Activated CD4-positive, alpha-beta memory T cell treated with anti-CD3 and anti-CD28 coated beads for 36 hours (primary cell): ENCODE data around the gene SLC44A1. TPM values are rescaled to one million over a fixed set of nuclear protein-coding genes. Genes with fewer than 3 reads are reported as not detected.
"Not testable (repeated sequence)": the region's sequence is repeated elsewhere in the genome, so short reads cannot be mapped to it uniquely, and the experiment has no call there.

ENCODE experiments used
- CTCF ChIA-PET: fragments of 350-600 bp; sonication (Branson Sonifier 250); formaldehyde crosslinking; loops from one replicate; lab custom pipeline; 2021; ENCODE audit warnings: antibody characterized with exemption, inconsistent platforms; lab: Charles Lee
- POLR2A ChIA-PET: fragments of 350-600 bp; sonication (Branson Sonifier 250); formaldehyde crosslinking; loops from one replicate; lab custom pipeline; 2021; ENCODE audit warnings: antibody characterized with exemption; lab: Charles Lee
- DNase-seq: peaks from one replicate; pipeline ENCODE4 v3.0.0-alpha.2; 2020
- H3K27ac Mint-ChIP-seq: one replicate; pipeline ENCODE4 v1.8.0; 2021; ENCODE audit warnings: mixed read lengths
- H3K27me3 Mint-ChIP-seq: one replicate; pipeline ENCODE4 v1.8.0; 2021; ENCODE audit warnings: mixed read lengths
- H3K36me3 Mint-ChIP-seq: one replicate; pipeline ENCODE4 v1.8.0; 2021; ENCODE audit warnings: mixed read lengths
- H3K4me1 Mint-ChIP-seq: one replicate; pipeline ENCODE4 v1.8.0; 2021; ENCODE audit warnings: low read depth, mixed read lengths
- H3K4me3 Mint-ChIP-seq: one replicate; pipeline ENCODE4 v1.8.0; 2021; ENCODE audit warnings: mild to moderate bottlenecking, mixed read lengths
- H3K9me3 Mint-ChIP-seq: one replicate; pipeline ENCODE4 v1.8.0; 2021; ENCODE audit warnings: mixed read lengths
- intact Hi-C: fragments of 100-400 bp; cut with micrococcal nuclease; formaldehyde crosslinking; loops from one replicate; pipeline ENCODE4 v1.15.1; 2023
- total RNA-seq, 2 experiments: library from RNA; stranded (reverse); gene quantifications; one replicate each; pipeline ENCODE4 v1.2.3, GENCODE V29; 2021

Gene SLC44A1
- total RNA-seq, 2 experiments from 2014 or later: 11.8 to 12.2 TPM

DNA sequence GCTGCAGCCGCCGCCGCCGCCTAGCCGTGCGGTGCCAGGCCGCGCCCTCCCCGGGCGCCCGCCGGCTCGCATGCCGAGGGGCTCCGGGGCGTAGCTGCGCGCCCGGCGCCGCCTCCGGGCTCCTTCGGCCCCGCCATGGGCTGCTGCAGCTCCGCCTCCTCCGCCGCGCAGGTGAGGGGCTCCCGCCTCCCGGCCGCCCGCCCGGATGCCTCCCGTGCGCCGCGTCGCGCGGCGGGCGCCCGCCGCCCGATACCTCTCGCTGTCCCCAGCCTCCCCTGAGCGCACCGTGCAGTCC is 230 bp downstream of the SLC44A1 start:
- ChIA-PET POLR2A (interaction anchor here (0.9 to 2.2 kb wide), 7 partner anchors 17 to 496 kb away, joined by 3 to 12 read pairs (median 5); partner anchors contain the start of gene NIPSNAP3A), CTCF (interaction anchor here (1.0 to 1.5 kb wide), 4 partner anchors 12 to 318 kb away, joined by 3 to 9 read pairs (median 4); no protein-coding TSS in a partner anchor)
- DNase-seq: no peak
- H3K4me3 Mint-ChIP-seq: peak overlapping the region; percentile 82
- H3K27me3 Mint-ChIP-seq: peaks cover 3% of the 10 kb centered on the region
- H3K9me3 Mint-ChIP-seq: no peaks in the 10 kb centered on the region
- H3K4me1 Mint-ChIP-seq: peaks cover 16% of the 10 kb centered on the region
- no peak overlapping the region for H3K27ac Mint-ChIP-seq
- intact Hi-C loops: loop anchor here (1.0 to 10.0 kb wide), 11 partner anchors 16 to 497 kb away; partner anchors contain the start of genes ABCA1, FKTN, FSD1L and NIPSNAP3A
- no peaks in the 10 kb centered on the region for H3K36me3 Mint-ChIP-seq

GRCh38 chr9:105245029-105245890 is 809 bp downstream of the SLC44A1 start:
- no peaks in the 10 kb centered on the region for H3K9me3 Mint-ChIP-seq
- POLR2A ChIA-PET: interaction anchor here (0.9 to 2.2 kb wide), 7 partner anchors 17 to 497 kb away, joined by 3 to 12 read pairs (median 5); partner anchors contain the start of gene NIPSNAP3A
- H3K27me3 Mint-ChIP-seq: peaks cover 3% of the 10 kb centered on the region
- peak; percentile 63 for DNase-seq
- no peaks in the 10 kb centered on the region for H3K36me3 Mint-ChIP-seq
- peak overlapping the region; percentile 60 for H3K27ac Mint-ChIP-seq
- peaks cover 16% of the 10 kb centered on the region for H3K4me1 Mint-ChIP-seq
- CTCF ChIA-PET: interaction anchor here (1.3 to 1.5 kb wide), 2 partner anchors 115 to 319 kb away, joined by 5 to 9 read pairs; no protein-coding TSS in a partner anchor
- intact Hi-C loops: loop anchor here (2.0 to 10.0 kb wide), 6 partner anchors 16 to 450 kb away; partner anchors contain the start of genes FKTN and TMEM38B
- peak overlapping the region; percentile 82 for H3K4me3 Mint-ChIP-seq

GRCh38 chr9:105245891-105246161 is 1.4 kb downstream of the SLC44A1 start:
- Mint-ChIP-seq H3K36me3 (no peaks in the 10 kb centered on the region), H3K9me3 (no peaks in the 10 kb centered on the region), H3K4me3 (peak overlapping the region; percentile 82), H3K27ac (peak overlapping the region; percentile 60), H3K4me1 (peaks cover 16% of the 10 kb centered on the region), H3K27me3 (peaks cover 2% of the 10 kb centered on the region)
- no peak for DNase-seq
- ChIA-PET CTCF (no interaction called here), POLR2A (interaction anchor here (2.1 to 2.2 kb wide), 2 partner anchors 112 to 498 kb away, joined by 4 to 12 read pairs; partner anchors contain the start of gene NIPSNAP3A)
- intact Hi-C loops: loop anchor here (2.0 to 10.0 kb wide), 6 partner anchors 15 to 449 kb away; partner anchors contain the start of genes FKTN and TMEM38B

DNA sequence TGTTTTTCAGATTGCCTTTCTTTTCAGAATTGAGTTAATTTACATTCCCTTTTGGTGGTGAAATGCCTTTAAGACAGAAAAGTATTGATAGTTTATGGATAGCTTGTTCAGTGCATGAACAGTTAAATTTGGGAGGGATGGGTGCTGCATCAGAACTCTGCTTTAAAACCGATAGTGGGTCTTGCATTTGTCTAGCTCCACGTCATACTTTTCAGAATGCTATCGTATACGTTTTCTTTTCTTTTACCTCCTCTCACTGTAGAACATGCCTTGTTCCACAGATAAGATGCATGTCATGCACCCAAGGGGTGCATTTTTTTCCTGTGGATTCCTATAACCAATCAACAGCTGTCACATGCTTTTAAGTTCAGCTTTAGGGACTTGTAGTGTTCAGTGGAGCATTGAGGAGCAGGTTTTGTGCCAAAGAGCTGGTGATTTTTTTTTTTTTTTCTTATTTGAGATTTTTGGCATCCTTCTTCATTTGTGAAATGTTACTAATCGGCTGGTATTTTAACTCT is 2.3 kb downstream of the SLC44A1 start:
- peaks cover 16% of the 10 kb centered on the region for H3K4me1 Mint-ChIP-seq
- H3K9me3 Mint-ChIP-seq: no peaks in the 10 kb centered on the region
- intact Hi-C loops: loop anchor here (5.0 to 10.0 kb wide), 2 partner anchors 311 to 448 kb away; partner anchors contain the start of genes FKTN and TMEM38B
- H3K27ac Mint-ChIP-seq: no peak overlapping the region
- CTCF ChIA-PET: interaction anchor here (1.1 kb wide), 1 partner anchor 169 kb away, joined by 7 read pairs; no protein-coding TSS in a partner anchor
- H3K4me3 Mint-ChIP-seq: no peak overlapping the region
- H3K36me3 Mint-ChIP-seq: no peaks in the 10 kb centered on the region
- POLR2A ChIA-PET: no interaction called here
- H3K27me3 Mint-ChIP-seq: peaks cover 2% of the 10 kb centered on the region
- no peak for DNase-seq

DNA sequence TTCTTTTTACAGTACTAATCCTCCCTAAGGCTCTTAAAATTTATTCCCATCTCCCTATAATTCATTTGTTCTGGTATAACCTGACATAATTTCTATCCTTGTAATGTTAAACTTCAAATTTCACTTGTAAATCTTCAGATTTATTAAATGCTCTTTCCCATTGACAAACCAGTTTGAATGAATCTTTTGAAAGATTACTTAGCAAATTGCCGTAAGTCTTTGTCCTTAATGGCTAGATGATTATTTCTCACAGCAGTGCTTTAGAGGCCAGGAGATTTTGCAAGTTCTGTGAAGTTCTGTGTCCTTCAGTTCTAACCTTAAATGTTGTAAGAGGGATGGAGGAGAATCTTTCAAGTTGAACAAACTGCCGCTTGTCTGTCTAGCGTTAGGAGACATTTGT is 4.2 kb downstream of the SLC44A1 start:
- Mint-ChIP-seq H3K27me3 (peaks cover 2% of the 10 kb centered on the region), H3K9me3 (no peaks in the 10 kb centered on the region), H3K4me1 (peaks cover 10% of the 10 kb centered on the region), H3K4me3 (no peak overlapping the region), H3K36me3 (no peaks in the 10 kb centered on the region), H3K27ac (no peak overlapping the region)
- ChIA-PET CTCF (no interaction called here), POLR2A (no interaction called here)
- no peak for DNase-seq
- intact Hi-C loops: loop anchor here (5.0 to 10.0 kb wide), 2 partner anchors 309 to 446 kb away; partner anchors contain the start of genes FKTN and TMEM38B

DNA sequence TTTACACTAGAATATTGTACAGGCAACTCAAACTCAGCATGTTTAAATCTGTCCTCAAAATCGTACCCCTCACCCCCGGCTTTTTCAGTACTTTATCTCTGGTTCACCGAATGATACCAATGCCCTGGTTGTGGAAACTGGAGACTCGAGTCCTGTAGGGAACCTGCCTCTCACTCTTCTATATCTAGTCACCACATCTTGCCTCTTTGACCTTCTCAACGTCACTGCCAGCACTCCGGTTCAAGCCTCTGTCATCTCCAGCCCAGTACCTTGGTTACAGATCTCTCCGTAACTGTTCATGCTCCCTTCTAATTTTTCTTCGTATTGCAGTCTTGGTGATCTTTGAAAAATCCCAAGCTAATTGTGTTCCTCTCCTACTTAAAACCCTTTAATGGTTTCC is 6.7 kb downstream of the SLC44A1 start:
- DNase-seq: no peak
- Mint-ChIP-seq H3K4me3 (no peak overlapping the region), H3K9me3 (no peaks in the 10 kb centered on the region), H3K4me1 (peaks cover 3% of the 10 kb centered on the region), H3K27me3 (no peaks in the 10 kb centered on the region), H3K36me3 (no peaks in the 10 kb centered on the region), H3K27ac (no peak overlapping the region)
- ChIA-PET POLR2A (no interaction called here), CTCF (no interaction called here)
- intact Hi-C loops: no loop called here

GRCh38 chr9:105251733-105252404 is 7.4 kb downstream of the SLC44A1 start:
- ChIA-PET POLR2A (interaction anchor here (0.6 kb wide), 1 partner anchor 27 kb away, joined by 3 read pairs; no protein-coding TSS in a partner anchor), CTCF (no interaction called here)
- no peaks in the 10 kb centered on the region for H3K9me3 Mint-ChIP-seq
- H3K27me3 Mint-ChIP-seq: no peaks in the 10 kb centered on the region
- H3K4me3 Mint-ChIP-seq: no peak overlapping the region
- H3K27ac Mint-ChIP-seq: no peak overlapping the region
- H3K4me1 Mint-ChIP-seq: peaks cover 3% of the 10 kb centered on the region
- H3K36me3 Mint-ChIP-seq: no peaks in the 10 kb centered on the region
- intact Hi-C loops: no loop called here
- DNase-seq: no peak

- Mint-ChIP-seq H3K4me1 (peaks cover 5% of the 10 kb centered on the region), H3K27ac (no peak overlapping the region), H3K36me3 (no peaks in the 10 kb centered on the region), H3K4me3 (no peak overlapping the region), H3K9me3 (no peaks in the 10 kb centered on the region), H3K27me3 (no peaks in the 10 kb centered on the region)
- no peak for DNase-seq
- ChIA-PET POLR2A (no interaction called here), CTCF (no interaction called here)
- intact Hi-C loops: no loop called here
These were observed 7.9 kb downstream of the SLC44A1 start for GRCh38 chr9:105252405-105252756.

DNA sequence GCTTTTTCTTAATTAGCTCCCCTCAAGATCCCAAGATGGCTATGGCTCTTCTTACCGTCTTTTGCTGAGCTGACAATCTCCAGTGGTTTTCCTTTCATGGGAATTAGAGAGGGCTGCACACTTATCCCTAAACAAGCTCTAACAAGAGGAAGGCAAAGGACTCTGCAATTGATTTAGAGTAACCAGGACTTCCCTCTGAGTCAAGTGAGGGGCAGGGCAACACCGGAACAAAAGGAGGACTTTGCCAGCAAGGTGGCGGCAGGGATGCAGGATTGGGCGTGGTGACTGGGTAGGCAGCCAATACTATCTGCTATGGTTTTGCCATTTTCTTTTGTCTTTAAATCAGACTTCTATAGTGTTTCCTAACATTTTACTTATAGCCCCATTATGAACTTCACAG is 9.8 kb downstream of the SLC44A1 start:
- intact Hi-C loops: no loop called here
- DNase-seq: no peak

DNA sequence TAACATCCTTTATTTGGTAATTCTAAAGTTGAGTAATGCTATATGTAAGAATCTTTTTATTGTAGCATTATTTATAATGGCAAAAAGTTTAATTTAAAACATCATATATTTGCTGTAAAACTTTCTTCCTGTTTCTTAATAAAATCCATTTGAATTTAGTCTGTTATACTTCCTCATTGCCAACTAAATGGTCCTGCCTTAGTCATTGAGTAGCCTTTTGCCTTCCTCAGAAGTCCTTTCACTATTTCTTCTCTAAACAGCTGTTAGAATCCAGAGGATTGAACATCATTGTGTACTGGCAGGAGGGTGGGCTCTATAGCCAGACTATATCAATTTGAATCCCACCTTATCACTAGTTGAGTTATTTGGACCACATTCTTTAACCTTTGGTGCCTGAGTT is 11.0 kb downstream of the SLC44A1 start:
- intact Hi-C loops: no loop called here
- ChIA-PET CTCF (interaction anchor here (1.0 to 1.1 kb wide), 2 partner anchors 167 to 392 kb away, joined by 3 read pairs; no protein-coding TSS in a partner anchor), POLR2A (no interaction called here)
- Mint-ChIP-seq H3K4me1 (peaks cover 21% of the 10 kb centered on the region), H3K9me3 (no peaks in the 10 kb centered on the region), H3K27ac (no peak overlapping the region), H3K36me3 (no peaks in the 10 kb centered on the region), H3K4me3 (no peak overlapping the region), H3K27me3 (no peaks in the 10 kb centered on the region)
- no peak for DNase-seq

More for the DNA sequence above, 9.8 kb downstream of the SLC44A1 start:
- Mint-ChIP-seq H3K27me3 (no peaks in the 10 kb centered on the region), H3K36me3 (no peaks in the 10 kb centered on the region), H3K4me3 (no peak overlapping the region), H3K9me3 (no peaks in the 10 kb centered on the region), H3K27ac (no peak overlapping the region), H3K4me1 (peaks cover 13% of the 10 kb centered on the region)
- ChIA-PET CTCF (no interaction called here), POLR2A (no interaction called here)

- H3K4me1 Mint-ChIP-seq: peaks cover 21% of the 10 kb centered on the region
- POLR2A ChIA-PET, H3K36me3 Mint-ChIP-seq, DNase-seq, intact Hi-C loops, H3K9me3 Mint-ChIP-seq, H3K4me3 Mint-ChIP-seq, H3K27ac Mint-ChIP-seq, H3K27me3 Mint-ChIP-seq: not testable (repeated sequence)
- CTCF ChIA-PET: interaction anchor here (0.8 to 1.1 kb wide), 3 partner anchors 12 to 394 kb away, joined by 3 read pairs; partner anchors contain the start of gene SLC44A1
These were observed 12.1 kb downstream of the SLC44A1 start for GRCh38 chr9:105256569-105256968.

DNA sequence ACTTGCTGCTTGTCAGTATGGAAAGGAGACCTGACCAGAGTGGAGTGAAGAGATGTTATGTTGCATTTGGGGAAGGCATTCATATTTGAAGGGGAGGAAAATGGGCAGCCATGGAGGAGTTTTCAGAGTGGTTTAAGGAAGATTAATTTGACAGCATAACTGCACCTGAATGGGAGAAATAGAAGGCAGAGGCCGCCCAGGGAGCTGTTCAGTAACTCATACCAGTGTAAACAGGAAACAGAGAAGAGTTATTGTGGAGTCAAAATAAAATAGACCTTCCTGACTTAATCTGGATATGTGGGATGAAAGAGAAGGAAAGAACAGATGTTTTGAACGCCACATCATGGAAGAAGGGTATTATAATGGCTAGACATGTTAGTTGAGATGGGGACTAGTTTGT is 13.4 kb downstream of the SLC44A1 start:
- no peaks in the 10 kb centered on the region for H3K27me3 Mint-ChIP-seq
- CTCF ChIA-PET: no interaction called here
- no peak for DNase-seq
- H3K4me3 Mint-ChIP-seq: no peak overlapping the region
- no peaks in the 10 kb centered on the region for H3K9me3 Mint-ChIP-seq
- H3K4me1 Mint-ChIP-seq: peaks cover 21% of the 10 kb centered on the region
- H3K27ac Mint-ChIP-seq: no peak overlapping the region
- intact Hi-C loops: no loop called here
- POLR2A ChIA-PET: no interaction called here
- H3K36me3 Mint-ChIP-seq: no peaks in the 10 kb centered on the region
